Measurements from ENCODE around the gene FAM83G.

FAM83G gene

DNA sequence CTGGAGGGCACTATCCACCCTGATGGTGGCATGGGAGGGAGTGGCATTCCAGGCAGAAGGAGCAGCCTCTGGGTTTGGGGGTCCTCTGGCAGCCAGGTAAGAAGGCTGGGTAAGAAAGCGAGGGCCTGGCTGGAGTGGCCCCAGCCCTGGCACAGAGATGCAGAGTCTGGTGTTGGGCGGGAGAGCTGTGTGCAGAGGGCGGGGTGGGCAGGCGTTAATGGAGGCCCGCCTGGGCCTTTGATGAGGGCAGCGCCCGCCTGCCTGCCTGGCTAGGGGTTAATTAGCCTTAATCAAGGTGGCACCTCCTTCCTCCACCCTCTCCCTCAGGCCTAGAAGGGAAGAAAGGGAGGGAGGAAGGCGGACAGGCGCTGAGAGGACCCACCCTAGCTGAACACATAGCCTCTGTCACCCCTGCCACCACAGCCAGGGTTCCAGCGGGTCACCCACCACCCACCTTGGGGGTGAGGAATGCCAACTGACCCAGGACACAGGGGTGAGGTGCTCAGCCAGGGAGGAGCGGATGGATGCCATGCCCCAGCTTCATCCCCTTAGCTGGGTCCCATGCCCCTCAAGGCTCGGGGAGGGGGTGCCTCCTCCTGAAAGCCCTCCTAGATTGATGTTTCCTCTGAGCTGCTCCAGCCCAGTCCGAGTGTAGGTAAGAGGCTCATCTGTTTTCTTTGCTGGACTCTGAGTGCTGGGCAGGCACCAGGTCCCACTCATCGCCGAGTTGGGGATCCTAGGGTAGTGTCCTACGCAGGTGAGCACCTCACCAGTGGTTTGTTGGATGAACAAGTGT lies 13.4 kb upstream of the FAM83G start:
- Histone ChIP-seq H3K9me3 (ENCODE audit: insufficient read depth, low read depth, low read length) (no peaks in the 10 kb centered on the region), H3K4me1 (ENCODE audit: insufficient read depth, low read length, poor library complexity, severe bottlenecking) (no peaks in the 10 kb centered on the region), H3K36me3 (ENCODE audit: insufficient read depth, low read length) (peaks cover 15% of the 10 kb centered on the region; the same call in 1 of the 2 replicates), H3K27me3 (ENCODE audit: insufficient read depth, low read length, poor library complexity, severe bottlenecking) (no peaks in the 10 kb centered on the region), H3K9me2 (replicated peaks; ENCODE audit: low read depth, low read length) (no peaks in the 10 kb centered on the region), H3K9ac (ENCODE audit: low read depth, low read length, poor library complexity, severe bottlenecking) (no peak overlapping the region), H3K4me3 (ENCODE audit: low read length, poor library complexity, severe bottlenecking) (no peak overlapping the region), H3K4me2 (ENCODE audit: low read depth, low read length, poor library complexity, severe bottlenecking) (no peak overlapping the region), H3K79me2 (ENCODE audit: insufficient read depth, low read length) (no peaks in the 10 kb centered on the region), H2AFZ (ENCODE audit: low read length) (no peak overlapping the region), H4K20me1 (ENCODE audit: insufficient read depth, low read length, poor library complexity, severe bottlenecking) (no peaks in the 10 kb centered on the region), H3F3A (ENCODE audit: low read depth) (no peaks in the 10 kb centered on the region)
- TF ChIP-seq, protein P1, sequence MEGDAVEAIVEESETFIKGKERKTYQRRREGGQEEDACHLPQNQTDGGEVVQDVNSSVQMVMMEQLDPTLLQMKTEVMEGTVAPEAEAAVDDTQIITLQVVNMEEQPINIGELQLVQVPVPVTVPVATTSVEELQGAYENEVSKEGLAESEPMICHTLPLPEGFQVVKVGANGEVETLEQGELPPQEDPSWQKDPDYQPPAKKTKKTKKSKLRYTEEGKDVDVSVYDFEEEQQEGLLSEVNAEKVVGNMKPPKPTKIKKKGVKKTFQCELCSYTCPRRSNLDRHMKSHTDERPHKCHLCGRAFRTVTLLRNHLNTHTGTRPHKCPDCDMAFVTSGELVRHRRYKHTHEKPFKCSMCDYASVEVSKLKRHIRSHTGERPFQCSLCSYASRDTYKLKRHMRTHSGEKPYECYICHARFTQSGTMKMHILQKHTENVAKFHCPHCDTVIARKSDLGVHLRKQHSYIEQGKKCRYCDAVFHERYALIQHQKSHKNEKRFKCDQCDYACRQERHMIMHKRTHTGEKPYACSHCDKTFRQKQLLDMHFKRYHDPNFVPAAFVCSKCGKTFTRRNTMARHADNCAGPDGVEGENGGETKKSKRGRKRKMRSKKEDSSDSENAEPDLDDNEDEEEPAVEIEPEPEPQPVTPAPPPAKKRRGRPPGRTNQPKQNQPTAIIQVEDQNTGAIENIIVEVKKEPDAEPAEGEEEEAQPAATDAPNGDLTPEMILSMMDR (conservative IDR thresholded peaks at IDR 0.05; ENCODE audit: low read length) = no peak
- no peak for TF ChIP-seq EZH2phosphoT487 (IDR thresholded peaks at IDR 0.05; ENCODE audit: borderline replicate concordance)

DNA sequence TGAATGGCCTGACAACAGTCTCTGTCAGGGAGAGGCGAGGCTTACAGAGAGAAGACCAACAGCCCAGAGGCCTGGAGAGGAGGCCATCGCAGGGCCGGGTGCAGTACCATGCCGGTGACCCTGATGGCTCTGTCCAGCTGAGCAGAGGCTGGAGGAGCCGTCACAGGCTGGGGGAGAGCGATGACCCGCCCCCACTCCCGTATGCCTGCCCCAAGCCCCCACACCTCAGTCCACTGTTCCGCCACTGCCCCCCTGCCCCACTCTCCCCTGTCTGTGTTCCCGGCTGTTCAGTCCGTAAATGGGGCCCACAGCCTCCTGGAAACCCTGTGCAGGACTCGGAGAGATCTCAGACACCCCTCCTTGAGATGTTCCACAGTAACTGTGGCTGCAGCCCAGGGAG lies 12.8 kb upstream of the FAM83G start:
- Histone ChIP-seq H3K9me3 (ENCODE audit: insufficient read depth, low read depth, low read length) (no peaks in the 10 kb centered on the region), H3K79me2 (ENCODE audit: insufficient read depth, low read length) (no peaks in the 10 kb centered on the region), H3K27me3 (ENCODE audit: insufficient read depth, low read length, poor library complexity, severe bottlenecking) (no peaks in the 10 kb centered on the region), H3K9me2 (replicated peaks; ENCODE audit: low read depth, low read length) (no peaks in the 10 kb centered on the region), H3K36me3 (ENCODE audit: insufficient read depth, low read length) (peaks cover 15% of the 10 kb centered on the region; the same call in 1 of the 2 replicates), H4K20me1 (ENCODE audit: insufficient read depth, low read length, poor library complexity, severe bottlenecking) (no peaks in the 10 kb centered on the region), H3K4me2 (ENCODE audit: low read depth, low read length, poor library complexity, severe bottlenecking) (no peak overlapping the region), H3K9ac (ENCODE audit: low read depth, low read length, poor library complexity, severe bottlenecking) (no peak overlapping the region), H3F3A (ENCODE audit: low read depth) (no peaks in the 10 kb centered on the region), H2AFZ (ENCODE audit: low read length) (no peak overlapping the region), H3K4me3 (ENCODE audit: low read length, poor library complexity, severe bottlenecking) (no peak overlapping the region), H3K4me1 (ENCODE audit: insufficient read depth, low read length, poor library complexity, severe bottlenecking) (no peaks in the 10 kb centered on the region)
- TF ChIP-seq EZH2phosphoT487 (IDR thresholded peaks at IDR 0.05; ENCODE audit: borderline replicate concordance) = no peak
- TF ChIP-seq, protein P1 (conservative IDR thresholded peaks at IDR 0.05; ENCODE audit: low read length) = no peak

DNA sequence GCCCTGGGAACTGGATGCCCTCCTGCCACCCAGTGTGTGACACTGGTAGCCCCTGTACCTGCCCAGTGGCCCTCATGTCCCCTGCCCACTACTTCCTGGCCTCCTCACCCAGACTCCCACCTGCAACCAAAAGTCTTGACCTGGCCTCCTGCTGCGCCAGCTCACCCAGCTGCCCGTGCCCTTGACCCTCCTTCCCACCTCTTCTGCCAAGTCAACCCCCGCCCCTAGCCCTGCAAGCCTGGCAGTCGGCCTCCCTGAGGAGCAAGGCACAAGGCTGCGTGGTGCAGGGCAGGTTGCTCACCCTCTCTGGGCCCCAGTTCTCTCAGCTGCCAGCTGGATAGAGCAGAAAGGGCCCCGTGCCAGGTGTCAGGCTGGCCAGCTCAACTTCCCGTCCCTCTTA lies 12.3 kb upstream of the FAM83G start:
- H3K4me3 ChIP-seq (ENCODE audit: low read length, poor library complexity, severe bottlenecking) = no peak overlapping the region
- no peaks in the 10 kb centered on the region for H3K9me2 ChIP-seq (replicated peaks; ENCODE audit: low read depth, low read length)
- H3K4me1 ChIP-seq (ENCODE audit: insufficient read depth, low read length, poor library complexity, severe bottlenecking) = no peaks in the 10 kb centered on the region
- H3K9me3 ChIP-seq (ENCODE audit: insufficient read depth, low read depth, low read length) = no peaks in the 10 kb centered on the region
- H3K79me2 ChIP-seq (ENCODE audit: insufficient read depth, low read length) = no peaks in the 10 kb centered on the region
- H3K4me2 ChIP-seq (ENCODE audit: low read depth, low read length, poor library complexity, severe bottlenecking) = no peak overlapping the region
- TF ChIP-seq, protein P1 (conservative IDR thresholded peaks at IDR 0.05; ENCODE audit: low read length) = no peak
- H3K9ac ChIP-seq (ENCODE audit: low read depth, low read length, poor library complexity, severe bottlenecking) = no peak overlapping the region
- H3K27me3 ChIP-seq (ENCODE audit: insufficient read depth, low read length, poor library complexity, severe bottlenecking) = no peaks in the 10 kb centered on the region
- no peaks in the 10 kb centered on the region for H3F3A ChIP-seq (ENCODE audit: low read depth)
- no peaks in the 10 kb centered on the region for H4K20me1 ChIP-seq (ENCODE audit: insufficient read depth, low read length, poor library complexity, severe bottlenecking)
- H3K36me3 ChIP-seq (ENCODE audit: insufficient read depth, low read length) = peaks cover 15% of the 10 kb centered on the region; the same call in 1 of the 2 replicates
- no peak overlapping the region for H2AFZ ChIP-seq (ENCODE audit: low read length)

Data from Loucy (cell line).